ENCODE data around the gene GTF2B. TPM values are rescaled to one million over a fixed set of nuclear protein-coding genes. Genes with fewer than 3 reads are reported as not detected.
"Not testable (repeated sequence)": the region's sequence is repeated elsewhere in the genome, so short reads cannot be mapped to it uniquely, and the experiment has no call there.

Gene GTF2B
- total RNA-seq, 1 experiment from 2014 or later = 31.8 TPM

DNA sequence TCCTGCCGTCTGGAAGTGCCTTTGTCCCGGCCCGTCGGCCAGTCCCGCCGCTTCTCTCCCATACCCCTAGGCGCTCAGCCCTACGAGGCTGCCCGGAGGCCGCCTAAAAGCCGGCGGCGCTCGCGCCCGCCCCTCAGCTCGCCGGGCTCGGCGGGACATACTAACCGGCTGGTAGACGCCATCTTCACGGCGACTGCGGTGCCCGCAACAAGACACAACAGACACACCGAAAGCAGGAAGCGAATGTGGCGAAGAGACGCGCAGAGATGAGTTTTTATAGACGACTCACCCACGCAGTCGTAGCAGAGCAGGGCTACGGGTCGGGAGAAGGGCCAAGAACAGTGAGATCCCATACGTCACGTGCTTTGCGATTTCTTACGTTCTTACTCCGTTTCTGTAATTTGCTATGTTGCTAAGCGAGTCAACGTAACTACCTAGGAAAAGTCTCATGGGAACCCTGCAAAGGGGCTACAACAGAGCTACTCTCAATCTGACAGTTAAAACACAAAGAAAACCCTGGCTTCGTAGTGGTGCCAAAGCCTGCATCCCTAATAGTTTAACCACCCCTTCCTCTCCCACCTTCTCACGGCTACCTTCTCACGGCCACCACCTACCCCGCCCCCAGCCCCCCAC is at the start of gene GTF2B (continued):
- no peak for TF ChIP-seq RAD21 (IDR thresholded peaks at IDR 0.05; ENCODE audit: low read depth)
- TF ChIP-seq EGR1 (IDR thresholded peaks at IDR 0.05; ENCODE audit: low read depth) = peak; percentile 99
- no peak for TF ChIP-seq ZNF274 (IDR thresholded peaks at IDR 0.05; ENCODE audit: low read depth, low read length)
- TF ChIP-seq POLR2A (IDR thresholded peaks at IDR 0.05; ENCODE audit: borderline replicate concordance, extremely low read depth, insufficient read depth, insufficient read length) = peak; percentile 99
- peak; percentile 100 for TF ChIP-seq POLR2AphosphoS5 (IDR thresholded peaks at IDR 0.05; ENCODE audit: low read depth, low read length)
- peak; percentile 99 for TF ChIP-seq SIN3A (IDR thresholded peaks at IDR 0.05; ENCODE audit: low read depth)
- no peak; the same call in 1 of the 2 replicates for TF ChIP-seq ATF3 (IDR thresholded peaks at IDR 0.05)

DNA sequence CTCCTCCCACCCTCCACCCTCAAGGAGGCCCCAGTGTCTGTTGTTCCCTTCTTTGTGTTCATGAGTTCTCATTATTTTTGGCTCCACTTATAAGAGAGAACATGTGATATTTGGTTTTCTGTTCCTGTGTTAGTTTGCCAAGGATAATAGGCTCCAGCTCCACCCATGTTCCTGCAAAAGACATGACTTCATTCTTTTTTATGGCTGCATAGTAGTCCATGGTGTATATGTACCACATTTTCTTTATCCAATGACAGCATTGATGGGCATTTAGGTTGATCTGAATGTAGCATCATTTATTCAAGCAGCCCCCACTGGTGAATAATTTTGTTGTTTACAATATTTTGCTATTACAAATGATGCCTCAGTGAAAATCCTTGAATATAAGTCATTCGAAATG is 47.2 kb upstream of the GTF2B start:
- H3K27ac ChIP-seq (ENCODE audit: low read depth, low read length); H3K4me2 ChIP-seq (ENCODE audit: low read length); intact Hi-C loops (cut with micrococcal nuclease); H3K27me3 ChIP-seq (ENCODE audit: insufficient read depth, low read length); H3K9me2 ChIP-seq (ENCODE audit: insufficient read depth); H3K4me3 ChIP-seq (replicated peaks in 1 of 2; ENCODE audit: low read depth in 1 of 2, low read length in 2 of 2); H3K4me1 ChIP-seq (ENCODE audit: control insufficient read depth in 1 of 2, insufficient read depth in 2 of 2, low read length in 2 of 2); DNase-seq (ENCODE audit: low read depth, low spot score); H3K9ac ChIP-seq (ENCODE audit: low read length); H4K20me1 ChIP-seq (ENCODE audit: insufficient read depth); H3K9me3 ChIP-seq (ENCODE audit: control insufficient read depth in 1 of 2, insufficient read depth in 1 of 2, low read depth in 1 of 2, low read length in 2 of 2); ATAC-seq; POLR2A ChIA-PET; BruUV-seq (replicated peaks); CTCF ChIA-PET; H2AFZ ChIP-seq (ENCODE audit: low read depth, low read length, poor library complexity, severe bottlenecking); H3K79me2 ChIP-seq (ENCODE audit: insufficient read depth, low read length); RAD21 ChIA-PET (ENCODE audit: low non-redundant PET in 1 of 2, low total read pairs in 2 of 2, uncharacterized antibody in 2 of 2, unreplicated experiment in 2 of 2): not testable (repeated sequence)
- H3K36me3 ChIP-seq (ENCODE audit: control insufficient read depth in 1 of 2, insufficient read depth in 2 of 2, low read length in 2 of 2) = peaks cover 26 to 35% of the 10 kb centered on the region in 2 experiments; a peak in 2 of 4 replicates

DNA sequence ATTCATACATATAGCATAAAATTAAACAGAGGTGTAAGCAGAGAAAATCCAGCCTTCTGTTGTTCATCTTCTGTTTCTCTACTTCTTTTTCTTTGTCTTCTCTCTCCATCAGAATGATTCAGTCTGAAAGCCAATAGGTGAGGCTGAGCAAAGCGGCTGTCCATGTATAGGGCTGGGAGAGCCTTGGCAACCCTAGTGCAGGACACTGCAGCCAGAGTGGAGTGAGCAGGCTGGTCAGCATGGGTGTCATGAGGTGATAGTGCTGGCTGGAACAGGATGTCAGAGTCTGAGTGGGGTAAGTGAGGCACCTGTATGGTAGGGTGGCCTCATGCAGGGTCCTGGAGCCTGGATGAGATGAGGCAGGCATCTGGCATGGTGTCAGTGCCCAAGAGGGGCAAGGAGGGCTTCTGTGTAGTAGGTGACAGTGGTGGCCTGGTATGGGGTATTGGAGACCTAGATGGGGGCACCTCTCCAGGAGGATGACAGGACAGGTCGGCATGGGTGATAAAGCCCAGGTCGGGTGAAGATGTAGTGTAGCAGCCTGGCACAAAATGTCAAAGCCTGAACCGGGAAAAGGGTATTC is 45.5 kb upstream of the GTF2B start:
- ATAC-seq = no peak
- CTCF ChIA-PET = no interaction called here

More for the DNA sequence above, 45.5 kb upstream of the GTF2B start:
- POLR2A ChIA-PET = no interaction called here
- no peaks in the 10 kb centered on the region for H3K27me3 ChIP-seq (ENCODE audit: insufficient read depth, low read length)
- no peaks in the 10 kb centered on the region for H3K79me2 ChIP-seq (ENCODE audit: insufficient read depth, low read length)
- no peaks in the 10 kb centered on the region for H4K20me1 ChIP-seq (ENCODE audit: insufficient read depth)
- no peak overlapping the region for H3K4me3 ChIP-seq (replicated peaks in 1 of 2; ENCODE audit: low read depth in 1 of 2, low read length in 2 of 2)
- no peak for DNase-seq (ENCODE audit: low read depth, low spot score)
- BruUV-seq (replicated peaks) = no TSS peak
- intact Hi-C loops (cut with micrococcal nuclease) = loop anchor here (1.0 to 2.0 kb wide), 2 partner anchors 201 to 518 kb away; no protein-coding TSS in a partner anchor
- no peak overlapping the region for H3K27ac ChIP-seq (ENCODE audit: low read depth, low read length)
- H3K9ac ChIP-seq (ENCODE audit: low read length) = no peak overlapping the region
- H3K9me3 ChIP-seq (ENCODE audit: control insufficient read depth in 1 of 2, insufficient read depth in 1 of 2, low read depth in 1 of 2, low read length in 2 of 2) = no peaks in the 10 kb centered on the region
- RAD21 ChIA-PET (ENCODE audit: low non-redundant PET in 1 of 2, low total read pairs in 2 of 2, uncharacterized antibody in 2 of 2, unreplicated experiment in 2 of 2) = no interaction called here
- H3K4me2 ChIP-seq (ENCODE audit: low read length) = no peak overlapping the region
- no peak overlapping the region for H2AFZ ChIP-seq (ENCODE audit: low read depth, low read length, poor library complexity, severe bottlenecking)
- H3K36me3 ChIP-seq (ENCODE audit: control insufficient read depth in 1 of 2, insufficient read depth in 2 of 2, low read length in 2 of 2) = peaks cover 26 to 31% of the 10 kb centered on the region in 2 experiments; a peak in 3 of 4 replicates
- no peak for TF ChIP-seq YY1 (IDR thresholded peaks at IDR 0.05; ENCODE audit: extremely low read depth, insufficient replicate concordance, low read depth, low read length)
- TF ChIP-seq TCF7L2 (IDR thresholded peaks at IDR 0.05; ENCODE audit: borderline replicate concordance, extremely low read depth, insufficient read depth, insufficient read length) = no peak
- no peak for TF ChIP-seq EGR1 (IDR thresholded peaks at IDR 0.05; ENCODE audit: low read depth)
- no peaks in the 10 kb centered on the region for H3K9me2 ChIP-seq (ENCODE audit: insufficient read depth)
- no peaks in the 10 kb centered on the region for H3K4me1 ChIP-seq (ENCODE audit: control insufficient read depth in 1 of 2, insufficient read depth in 2 of 2, low read length in 2 of 2)
